Measurements from ENCODE around the gene ZNF701. TPM values are rescaled to one million over a fixed set of nuclear protein-coding genes. Genes with fewer than 3 reads are reported as not detected.
"Not testable (repeated sequence)": the region's sequence is repeated elsewhere in the genome, so short reads cannot be mapped to it uniquely, and the experiment has no call there.

The ZNF701 gene
- total RNA-seq, 4 donors from 2014 or later = 10.8 to 16.8 (median 11.8) TPM

GRCh38 chr19:52590728-52591127 is 20.6 kb downstream of the ZNF701 start:
- no peak for ATAC-seq
- Histone ChIP-seq H3K27ac (no peak overlapping the region), H3K4me1 (no peaks in the 10 kb centered on the region), H3K9me3 (no peaks in the 10 kb centered on the region), H3K4me3 (no peak overlapping the region), H3K36me3 (peaks cover 0 to 52% of the 10 kb centered on the region in 2 donors), H3K27me3 (no peaks in the 10 kb centered on the region)
- WGBS, 2 donors (ENCODE audit: low coverage in 1 of 2) = 85 to 97% methylated on average over 5 of the region's 5 CpGs
- no peak for TF ChIP-seq POLR2A (IDR thresholded peaks at IDR 0.05)
- no peak for TF ChIP-seq CTCF (IDR thresholded peaks at IDR 0.05)
- TF ChIP-seq POLR2AphosphoS5 (IDR thresholded peaks at IDR 0.05) = no peak
- TF ChIP-seq EP300 (IDR thresholded peaks at IDR 0.05) = no peak

DNA sequence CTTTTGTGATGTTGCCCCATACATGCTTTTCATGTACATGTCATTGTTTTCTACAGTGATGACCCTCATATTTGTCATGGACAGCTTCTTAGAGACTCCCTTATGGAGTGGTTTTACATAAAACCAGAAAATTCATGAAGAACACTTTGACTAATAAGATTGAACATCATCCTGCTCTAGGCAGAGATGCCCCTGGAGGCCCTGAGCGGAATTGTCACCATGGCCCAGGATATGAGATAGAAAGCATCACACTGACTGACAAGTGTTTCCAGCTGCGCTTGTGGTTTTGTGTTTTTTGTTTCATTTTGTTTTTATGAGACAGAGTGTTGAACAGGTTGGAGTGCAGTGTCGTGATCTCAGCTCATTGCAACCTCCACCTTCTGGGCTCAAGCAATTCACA is 22.2 kb downstream of the ZNF701 start:
- Histone ChIP-seq H3K9me3 (no peaks in the 10 kb centered on the region), H3K36me3 (peaks cover 0 to 57% of the 10 kb centered on the region in 2 donors), H3K4me1 (no peaks in the 10 kb centered on the region), H3K4me3 (no peak overlapping the region), H3K27ac (no peak overlapping the region), H3K27me3 (no peaks in the 10 kb centered on the region)
- TF ChIP-seq CTCF (IDR thresholded peaks at IDR 0.05) = no peak
- TF ChIP-seq POLR2A (IDR thresholded peaks at IDR 0.05) = no peak
- TF ChIP-seq POLR2AphosphoS5 (IDR thresholded peaks at IDR 0.05) = no peak
- TF ChIP-seq EP300 (IDR thresholded peaks at IDR 0.05) = no peak
- no peak for ATAC-seq
- 67 to 73% methylated on average over 3 of the region's 3 CpGs for WGBS, 2 donors (ENCODE audit: low coverage in 1 of 2)

GRCh38 chr19:52593441-52593840 is 23.4 kb downstream of the ZNF701 start:
- peaks cover 0 to 55% of the 10 kb centered on the region in 2 donors for H3K36me3 ChIP-seq
- WGBS, 2 donors (ENCODE audit: low coverage in 1 of 2) = no CpG with 5 or more reads among the region's 25 CpGs
- H3K9me3 ChIP-seq, H3K4me3 ChIP-seq, H3K27ac ChIP-seq, H3K27me3 ChIP-seq, ATAC-seq, H3K4me1 ChIP-seq: not testable (repeated sequence)

DNA sequence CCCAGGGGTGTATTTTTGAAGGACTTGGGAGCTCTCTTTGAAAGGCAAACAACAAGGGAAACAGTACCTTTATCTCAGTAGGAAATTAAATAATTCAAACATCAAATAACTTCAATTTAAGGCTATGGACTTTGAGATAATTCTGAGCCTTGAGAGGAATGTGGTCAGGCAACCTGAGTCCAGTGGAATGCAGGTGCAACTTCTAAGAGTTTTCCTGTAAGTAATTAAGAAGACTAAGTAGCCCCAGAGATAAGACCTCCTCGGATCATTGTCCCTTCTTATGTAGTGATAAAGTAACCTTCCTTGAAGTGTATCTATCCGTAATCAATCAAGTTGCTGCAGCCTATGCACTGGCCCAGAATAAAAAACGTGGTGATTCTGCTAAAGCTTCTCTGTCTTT is 29.2 kb downstream of the ZNF701 start:
- ATAC-seq = no peak
- 64 to 76% methylated on average over 3 of the region's 3 CpGs for WGBS, 2 donors (ENCODE audit: low coverage in 1 of 2)
- TF ChIP-seq POLR2AphosphoS5 (IDR thresholded peaks at IDR 0.05) (no peak), CTCF (IDR thresholded peaks at IDR 0.05) (no peak)
- H3K36me3 ChIP-seq = peaks cover 0 to 29% of the 10 kb centered on the region in 2 donors
- no peak overlapping the region for H3K27ac ChIP-seq
- no peaks in the 10 kb centered on the region for H3K27me3 ChIP-seq
- H3K4me3 ChIP-seq = no peak overlapping the region
- peaks cover 0 to 24% (median 0%) of the 10 kb centered on the region in 3 donors for H3K4me1 ChIP-seq
- H3K9me3 ChIP-seq = no peaks in the 10 kb centered on the region

GRCh38 chr19:52600639-52601024 is 30.5 kb downstream of the ZNF701 start:
- Histone ChIP-seq H3K27ac (peak overlapping the region; percentile 11 to 84 (median 82)), H3K9me3 (no peaks in the 10 kb centered on the region), H3K4me1 (peaks cover 0 to 24% (median 0%) of the 10 kb centered on the region in 3 donors), H3K27me3 (no peaks in the 10 kb centered on the region), H3K36me3 (peaks cover 0 to 16% of the 10 kb centered on the region in 2 donors), H3K4me3 (peak overlapping the region; percentile 49 to 66)
- TF ChIP-seq POLR2A (IDR thresholded peaks at IDR 0.05) (no peak), EP300 (IDR thresholded peaks at IDR 0.05) (no peak), CTCF (IDR thresholded peaks at IDR 0.05) (no peak), POLR2AphosphoS5 (IDR thresholded peaks at IDR 0.05) (no peak)
- WGBS, 2 donors (ENCODE audit: low coverage in 1 of 2) = 0% methylated on average over 3 to 5 of the region's 15 CpGs
- peak; percentile 21 for ATAC-seq
